GM19351 (cell line): ENCODE data around the gene ASCC1.

Source experiments
- ATAC-seq: cut with Tn5 transposase; IDR thresholded peaks from one replicate; pipeline ENCODE4 v1.9.1; 2021; ENCODE audit warnings: mild to moderate bottlenecking, moderate library complexity; ENCODE audit not compliant: unreplicated experiment

The ASCC1 gene

DNA sequence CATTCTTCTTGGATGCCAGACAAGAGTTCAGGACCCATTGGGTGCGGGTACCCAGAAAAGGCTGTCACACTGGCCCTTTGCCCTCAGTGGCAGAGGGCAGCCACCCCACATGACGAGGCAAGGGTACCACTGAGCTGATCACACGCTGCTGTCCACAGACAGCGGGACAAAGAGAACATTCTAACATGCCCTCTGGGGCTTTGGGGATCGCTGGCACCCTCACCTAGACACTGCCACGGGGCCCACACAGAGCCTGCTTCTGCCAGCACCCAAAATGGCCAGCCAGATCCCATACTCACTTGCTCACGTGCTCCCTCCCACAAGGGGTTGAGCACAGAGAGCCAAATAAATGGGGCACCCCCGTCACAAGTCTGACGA is 111.0 kb downstream of the ASCC1 start:
- ATAC-seq: no peak

GRCh38 chr10:72104472-72105097 is 111.5 kb downstream of the ASCC1 start:
- ATAC-seq: no peak

- no peak for ATAC-seq
Measured at GRCh38 chr10:72099600-72099921, 116.5 kb downstream of the ASCC1 start.

DNA sequence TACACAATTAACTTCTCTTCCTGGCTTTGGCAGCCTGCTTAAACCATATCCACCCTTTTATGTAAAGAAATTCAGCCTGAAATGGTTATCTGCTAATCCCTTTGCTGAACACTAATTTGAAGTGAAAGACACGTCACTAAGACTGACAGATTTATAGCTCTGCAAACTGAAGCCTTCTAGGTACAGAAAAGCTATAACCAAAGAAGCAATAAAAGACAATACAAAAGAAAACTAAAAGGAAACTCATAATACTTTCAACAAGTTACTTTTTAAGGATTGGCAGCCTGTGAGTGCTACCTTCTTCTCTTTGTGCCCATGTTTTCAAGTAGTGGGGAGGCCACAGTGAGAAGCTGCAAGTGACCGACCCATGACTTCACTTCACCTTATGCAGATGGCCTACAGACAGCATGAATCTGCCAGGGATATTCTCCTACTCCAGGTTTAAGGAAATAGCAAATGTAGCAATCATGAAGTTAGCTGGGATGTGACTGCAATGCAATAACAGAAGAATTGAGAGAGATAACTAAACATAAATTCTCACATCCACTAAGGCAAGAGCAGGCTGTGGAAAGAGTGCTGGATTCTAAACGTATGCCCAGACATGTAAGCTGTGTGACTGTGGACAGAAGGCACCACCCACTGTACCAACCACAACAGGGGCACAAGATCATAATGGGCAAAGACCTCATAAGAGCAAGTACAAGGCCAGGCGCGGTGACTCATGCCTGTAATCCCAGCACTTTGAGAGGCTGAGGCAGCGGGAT is 117.1 kb downstream of the ASCC1 start:
- no peak for ATAC-seq

DNA sequence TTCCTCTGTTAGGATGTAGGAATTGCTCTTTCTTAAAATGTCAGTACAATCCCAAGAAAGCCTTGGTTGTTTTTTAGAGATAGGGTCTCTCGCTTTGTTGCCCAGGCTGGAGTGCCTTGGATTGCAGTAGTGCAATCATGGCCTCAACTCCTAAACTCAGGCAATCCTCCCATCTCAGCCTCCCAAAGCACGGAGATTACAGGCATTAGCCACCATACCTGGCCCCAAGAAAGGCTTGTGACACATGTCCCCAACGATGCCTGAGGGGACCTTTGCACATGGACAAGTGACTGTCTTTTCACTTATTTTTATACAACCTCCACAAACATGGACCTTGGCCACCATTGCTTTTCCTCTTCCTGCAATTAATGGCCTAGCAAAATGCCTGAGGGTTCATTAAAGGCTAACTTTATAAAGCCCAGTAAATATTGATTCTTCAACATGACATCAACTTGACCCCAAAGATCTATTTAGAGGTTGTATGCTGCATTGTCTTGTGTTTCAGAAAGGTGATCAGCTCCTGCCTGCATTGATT is 117.7 kb downstream of the ASCC1 start:
- ATAC-seq: no peak

GRCh38 chr10:72097448-72098300 is 118.4 kb downstream of the ASCC1 start:
- ATAC-seq: no peak

- no peak for ATAC-seq
Measured at GRCh38 chr10:72096115-72097000, 119.7 kb downstream of the ASCC1 start.

DNA sequence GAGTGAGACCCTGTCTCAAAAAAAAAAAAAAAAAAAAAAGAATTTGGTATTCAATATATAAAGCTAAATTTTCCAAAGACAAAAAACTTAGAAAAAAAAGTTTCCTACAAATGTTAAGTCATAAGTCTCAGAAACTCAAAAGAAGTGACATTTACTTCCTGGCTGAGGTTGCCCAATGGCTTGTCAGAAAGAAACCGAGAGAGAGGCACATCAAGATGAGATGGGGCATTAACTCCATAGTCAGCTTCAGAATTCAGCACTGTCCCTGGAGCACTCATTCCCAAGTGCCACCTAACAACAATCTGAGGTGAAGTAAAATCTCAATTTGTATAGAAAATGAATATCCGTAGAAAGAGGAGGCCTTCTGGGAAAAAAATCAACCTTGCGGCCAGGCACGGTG is 120.9 kb downstream of the ASCC1 start:
- no peak for ATAC-seq

DNA sequence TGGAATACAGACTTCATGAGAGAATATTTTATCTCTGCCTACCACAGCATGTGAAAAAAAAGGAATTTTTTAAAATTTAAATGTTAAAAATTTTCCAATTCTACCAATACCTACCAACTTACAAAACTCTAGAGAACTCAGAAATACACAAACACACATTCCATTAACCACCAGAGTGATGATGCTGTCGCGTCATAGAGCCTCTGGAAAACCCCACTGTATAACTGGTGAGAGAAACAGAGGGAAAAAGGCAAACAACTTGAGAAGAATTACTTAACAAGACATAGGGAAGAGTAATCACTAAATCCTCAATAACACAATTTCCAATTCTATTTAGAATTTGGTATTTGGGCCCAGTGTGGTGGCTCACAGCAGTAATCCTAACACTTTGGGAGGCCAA is 121.5 kb downstream of the ASCC1 start:
- no peak for ATAC-seq

GRCh38 chr10:72093450-72093849 is 122.6 kb downstream of the ASCC1 start:
- ATAC-seq: no peak

GRCh38 chr10:72092987-72093386 is 123.1 kb downstream of the ASCC1 start:
- no peak for ATAC-seq

DNA sequence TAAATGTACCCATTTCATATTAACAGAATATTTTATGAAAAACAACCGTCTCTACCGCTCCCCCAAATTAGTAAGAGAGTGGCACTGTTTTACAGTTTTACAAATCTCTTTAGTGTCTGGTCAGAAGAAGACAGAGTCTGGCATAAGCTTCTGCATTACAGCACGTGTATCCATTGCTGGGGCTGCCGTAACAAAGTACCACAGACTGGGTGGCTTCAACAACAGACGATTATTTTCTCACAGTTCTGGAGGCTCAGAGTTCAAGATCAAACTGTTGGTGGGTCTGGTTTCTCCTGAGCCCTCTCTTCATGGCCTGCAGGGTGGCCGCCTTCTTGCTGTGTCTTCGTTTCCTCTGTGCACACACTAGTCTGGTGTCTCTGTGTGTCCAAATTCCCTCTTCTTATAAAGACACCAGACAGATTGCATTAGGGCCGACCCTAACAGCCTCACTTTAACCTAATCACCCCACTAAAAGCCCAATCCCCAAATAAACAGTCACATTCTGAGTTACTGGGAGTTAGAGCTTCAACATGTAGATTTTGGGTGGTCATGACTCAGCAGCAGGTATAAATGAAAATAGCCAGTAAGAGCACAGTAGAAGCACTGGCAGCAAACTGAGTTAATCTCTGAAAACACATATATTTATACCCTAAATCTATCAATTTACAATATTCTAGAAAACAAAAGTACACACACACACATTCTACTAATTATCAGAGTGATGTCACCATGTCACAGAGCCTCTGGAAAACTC is 123.7 kb downstream of the ASCC1 start:
- no peak for ATAC-seq

DNA sequence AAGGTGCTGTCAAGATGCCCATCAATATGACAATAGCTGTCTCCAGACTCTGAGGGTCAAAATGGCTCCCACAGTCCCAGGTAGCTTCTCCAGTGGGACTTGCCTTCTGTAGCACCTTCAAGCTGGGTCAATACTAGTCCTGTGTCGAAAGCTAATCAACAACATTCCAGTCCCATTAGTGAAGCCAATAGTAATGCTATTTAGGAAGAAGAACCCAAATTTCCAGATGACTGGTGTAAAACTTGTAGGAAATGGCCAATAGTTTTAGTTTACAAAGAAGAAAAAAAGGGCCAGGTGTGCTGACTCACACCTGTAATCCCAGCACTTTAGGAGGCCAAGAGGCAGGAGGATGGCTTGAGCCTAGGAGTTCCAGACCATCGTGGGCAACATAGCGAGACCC is 125.8 kb downstream of the ASCC1 start:
- no peak for ATAC-seq

DNA sequence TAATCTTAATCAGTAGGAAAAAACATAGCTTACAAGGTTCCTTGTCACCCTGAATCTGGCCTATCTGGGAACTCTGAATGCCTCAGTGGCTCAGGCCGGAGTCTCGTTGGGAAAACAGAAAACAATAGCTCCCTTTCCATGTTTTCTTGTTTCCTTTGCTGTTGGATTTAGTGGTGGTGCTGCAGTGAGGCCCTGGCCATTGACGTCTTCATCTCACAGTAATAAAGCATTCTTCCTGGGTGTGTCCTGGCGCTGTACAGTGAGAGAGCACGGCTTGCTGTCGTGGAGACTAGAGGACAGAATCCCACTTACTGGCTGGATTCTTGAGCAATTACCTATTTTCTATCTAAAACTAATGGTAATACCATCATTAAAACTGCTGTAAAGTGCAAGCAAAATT is 126.5 kb downstream of the ASCC1 start:
- no peak for ATAC-seq

DNA sequence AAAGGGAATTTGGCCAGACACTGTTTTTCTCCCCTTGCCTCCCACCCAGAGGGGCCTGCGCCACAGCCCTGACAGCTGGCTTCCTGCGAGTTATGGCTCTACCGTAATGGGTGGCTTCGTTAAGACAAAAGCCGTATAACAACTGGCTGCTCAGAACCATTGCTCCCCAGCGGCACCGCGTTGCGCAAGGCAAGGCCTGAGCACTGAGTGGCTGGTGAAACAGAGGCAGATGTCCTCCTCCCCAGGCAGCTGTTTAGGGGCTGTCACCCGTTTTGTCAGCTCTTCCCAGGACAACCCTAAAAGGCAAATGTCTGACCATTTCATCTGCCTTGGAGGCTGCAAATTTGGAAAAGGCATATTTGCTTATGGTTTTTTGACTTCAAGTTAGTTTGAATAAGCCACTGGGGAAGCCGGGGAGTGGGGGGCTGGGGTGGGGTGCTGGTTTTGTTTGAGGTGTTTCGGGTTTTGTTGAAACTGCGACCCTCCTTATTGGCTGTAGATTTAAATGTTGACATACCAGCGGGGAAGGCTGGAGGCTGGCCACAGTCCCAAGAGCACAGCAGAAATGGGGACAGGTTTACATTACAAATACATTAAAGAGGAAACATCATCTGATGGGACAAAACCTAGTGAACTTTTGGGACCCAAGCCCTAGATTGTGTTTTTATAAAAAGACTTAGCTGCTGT is 127.0 kb downstream of the ASCC1 start:
- ATAC-seq: no peak

DNA sequence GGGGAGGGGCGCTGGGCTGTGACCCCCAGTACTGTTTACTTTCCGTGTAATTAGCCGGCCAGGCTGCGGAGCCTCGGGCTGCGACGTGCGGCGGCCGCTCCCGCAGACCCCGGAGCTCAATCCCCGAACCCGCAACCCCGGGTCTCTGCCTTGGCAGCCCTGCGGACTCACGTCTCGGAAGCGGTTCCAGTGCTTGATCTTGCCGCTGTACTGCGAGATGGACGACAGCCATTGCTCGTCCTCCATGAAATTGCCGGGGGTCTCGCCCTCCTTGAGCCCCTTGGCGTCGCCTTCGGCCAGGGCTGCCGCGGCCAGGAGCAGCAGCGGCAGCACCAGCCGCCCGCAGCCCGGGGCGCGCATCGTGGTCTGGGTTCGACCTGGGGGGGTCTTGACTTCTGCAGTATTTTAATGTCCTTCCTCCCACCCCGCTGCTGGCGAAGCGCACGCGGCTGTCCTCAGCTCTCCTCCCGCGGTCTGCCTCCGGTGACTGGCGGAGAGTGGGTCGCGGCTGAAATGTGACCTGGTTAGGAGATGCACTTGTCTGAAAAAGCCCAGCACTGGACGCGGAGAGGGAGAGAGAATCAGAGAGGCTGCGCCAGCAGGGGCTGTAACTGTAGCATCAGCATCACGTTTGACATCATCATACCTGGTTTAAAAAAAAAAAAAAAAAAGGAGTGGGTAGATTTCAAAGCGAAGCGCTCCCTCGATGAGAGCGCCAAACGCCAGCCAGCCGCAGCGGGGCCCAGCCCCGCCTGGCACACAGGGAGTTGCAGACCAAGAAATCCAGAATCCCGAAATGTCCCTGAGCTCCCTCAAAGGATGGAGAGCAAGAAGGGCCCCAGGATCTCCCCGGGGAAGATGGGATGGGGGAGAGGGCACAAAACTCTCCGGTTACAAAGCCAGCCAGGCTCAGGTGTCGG is 127.8 kb downstream of the ASCC1 start, which contains the start of gene SPOCK2:
SPOCK2 (minus strand) TSS at position 583 of the 920 bp plus-strand sequence; CDS start at position 360, 223 bp downstream.
- ATAC-seq: no peak

GRCh38 chr10:72087392-72087968 is 128.6 kb downstream of the ASCC1 start:
- ATAC-seq: no peak
